Left ventricle myocardium superior (tissue), 1 donor: ENCODE measurements around the gene GPC6. TPM values are rescaled to one million over a fixed set of nuclear protein-coding genes. Genes with fewer than 3 reads are reported as not detected.
"Not testable (repeated sequence)": the region's sequence is repeated elsewhere in the genome, so short reads cannot be mapped to it uniquely, and the experiment has no call there.

Source experiments
- ATAC-seq: fragments of 200-7000 bp; cut with Tn5 transposase; one replicate; pipeline ENCODE4 v1.9.1; 2020; ENCODE audit warnings: mild to moderate bottlenecking, moderate library complexity
- DNase-seq: peaks from one replicate; pipeline ENCODE4 v3.0.0-alpha.2; 2020
- intact Hi-C: fragments of 100-400 bp; cut with micrococcal nuclease; formaldehyde crosslinking; loops from one replicate; pipeline ENCODE4 v1.11.0; 2022
- total RNA-seq: library from RNA; stranded (reverse); fragmentation: NEBNext Ultra II Directional; extraction: Animal tissue kit (Norgen Biotek cat#: 25700); gene quantifications from one replicate; pipeline ENCODE4 v1.2.1, GENCODE V29; 2021
- donor health status: DM: no; HTN: yes; CAD: no; lungs with severe emphysema.

Gene GPC6
- total RNA-seq, 1 donor from 2014 or later: 1.6 TPM

DNA sequence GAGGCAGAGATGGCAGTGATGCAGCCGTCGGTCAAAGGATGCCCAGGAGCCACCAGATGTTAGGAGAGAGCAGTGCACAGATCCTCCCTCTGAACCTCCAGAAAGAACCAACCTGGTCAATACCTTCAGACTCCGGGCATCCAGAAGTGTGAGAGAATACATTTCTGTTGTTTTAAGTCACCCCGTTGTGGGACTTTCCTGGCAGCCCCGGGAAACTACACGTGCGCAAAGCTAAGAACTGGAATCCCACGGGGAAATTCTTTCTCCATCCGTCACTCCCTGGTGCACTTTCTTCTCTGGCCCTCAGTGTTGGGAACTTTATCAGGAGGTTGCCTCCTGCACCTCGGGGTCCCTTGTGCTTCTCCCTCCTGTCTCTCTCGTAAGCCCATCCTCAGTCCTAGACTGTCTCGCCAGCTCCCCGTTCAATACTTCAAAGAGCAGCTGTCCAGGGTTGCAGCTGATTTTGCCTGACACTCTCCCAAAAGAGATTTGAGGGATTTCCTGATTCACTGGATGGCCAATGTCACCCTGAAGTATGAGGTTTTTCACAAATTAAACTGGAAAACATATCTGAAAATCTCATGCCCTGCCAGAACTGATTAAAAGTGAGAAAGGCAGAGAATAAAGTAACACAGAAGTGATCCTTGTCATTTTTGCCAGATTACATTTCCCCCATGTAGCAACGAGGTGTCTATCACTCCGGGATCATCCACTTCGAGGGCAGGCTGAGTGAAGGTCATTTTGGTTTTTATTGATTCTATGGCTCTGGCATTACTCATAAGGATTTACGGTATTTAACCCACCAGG is 1116.0 kb downstream of the GPC6 start:
- intact Hi-C loops: no loop called here
- ATAC-seq: no peak

DNA sequence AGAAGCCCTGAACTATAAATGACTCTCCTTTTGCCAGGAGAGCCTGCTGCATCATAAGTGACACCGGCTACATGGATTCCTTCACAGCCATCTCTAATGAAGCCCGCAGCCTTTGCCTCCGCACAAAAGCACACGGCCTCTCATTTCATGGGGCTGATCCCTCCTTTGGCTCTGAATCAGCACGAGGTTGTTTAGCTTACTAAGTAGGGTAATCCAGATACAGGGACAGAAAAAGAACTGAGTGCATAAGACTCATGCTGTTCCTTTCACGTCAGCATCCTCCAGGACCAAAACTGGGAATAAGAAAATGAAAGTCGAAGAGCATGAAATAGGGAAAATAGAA is 1116.6 kb downstream of the GPC6 start:
- ATAC-seq (peak; percentile 59), DNase-seq (no peak)
- intact Hi-C loops: no loop called here

More for the DNA sequence above, 1116.0 kb downstream of the GPC6 start:
- no peak for DNase-seq

DNA sequence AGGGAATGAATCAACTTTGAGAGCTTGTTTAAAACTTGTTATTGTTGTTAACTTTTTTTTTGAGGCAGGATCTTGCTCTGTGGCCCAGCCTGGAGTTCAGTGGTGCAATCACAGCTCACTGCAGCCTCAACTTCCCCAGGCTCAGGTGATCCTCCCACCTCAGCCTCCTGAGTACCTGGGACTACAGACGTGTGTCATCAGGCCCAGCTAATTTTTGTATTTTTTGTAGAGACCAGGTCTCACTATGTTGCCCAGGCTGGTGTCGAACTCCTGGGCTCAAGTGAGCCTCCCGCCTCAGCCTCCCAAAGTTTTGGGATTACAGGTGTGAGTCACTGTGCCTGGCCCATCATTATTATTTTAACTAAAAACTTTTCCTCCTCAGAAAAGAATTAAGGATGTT is 1117.1 kb downstream of the GPC6 start:
- not testable (repeated sequence) for DNase-seq

DNA sequence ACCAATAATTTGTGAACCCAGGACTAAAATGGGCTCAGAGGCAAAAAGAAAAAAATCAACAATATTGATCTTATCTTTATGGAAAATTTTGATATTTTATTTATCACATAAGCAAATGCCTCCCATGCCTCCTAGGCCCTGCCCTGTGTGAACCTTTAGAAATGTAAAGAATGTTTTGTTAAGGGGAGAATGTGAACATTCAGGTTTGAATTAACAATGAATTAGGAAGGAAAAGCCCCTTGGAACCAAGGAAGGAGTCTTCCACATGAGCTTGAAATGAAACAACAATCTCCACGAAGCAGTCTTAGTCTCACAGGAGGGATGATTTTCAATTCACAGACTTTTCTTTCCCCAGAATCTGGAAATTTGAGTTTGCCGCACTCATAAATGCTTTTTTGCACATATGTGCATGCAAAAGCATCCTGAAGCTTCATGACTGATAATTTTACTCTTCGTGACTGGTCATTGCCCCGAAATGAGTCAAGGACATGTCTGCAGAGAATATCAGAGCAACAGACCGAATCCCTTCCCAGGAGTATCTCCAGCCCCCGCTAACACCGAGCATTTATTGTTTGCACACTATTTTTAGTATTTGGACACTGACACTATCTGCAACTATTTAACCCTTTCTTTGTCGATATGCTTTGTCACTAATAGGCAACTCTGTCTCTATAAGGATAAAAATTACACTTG is 1117.7 kb downstream of the GPC6 start:
- intact Hi-C loops: no loop called here
- DNase-seq: no peak
- peak; percentile 18 for ATAC-seq

More for the DNA sequence above, 1117.1 kb downstream of the GPC6 start:
- ATAC-seq, intact Hi-C loops: not testable (repeated sequence)

DNA sequence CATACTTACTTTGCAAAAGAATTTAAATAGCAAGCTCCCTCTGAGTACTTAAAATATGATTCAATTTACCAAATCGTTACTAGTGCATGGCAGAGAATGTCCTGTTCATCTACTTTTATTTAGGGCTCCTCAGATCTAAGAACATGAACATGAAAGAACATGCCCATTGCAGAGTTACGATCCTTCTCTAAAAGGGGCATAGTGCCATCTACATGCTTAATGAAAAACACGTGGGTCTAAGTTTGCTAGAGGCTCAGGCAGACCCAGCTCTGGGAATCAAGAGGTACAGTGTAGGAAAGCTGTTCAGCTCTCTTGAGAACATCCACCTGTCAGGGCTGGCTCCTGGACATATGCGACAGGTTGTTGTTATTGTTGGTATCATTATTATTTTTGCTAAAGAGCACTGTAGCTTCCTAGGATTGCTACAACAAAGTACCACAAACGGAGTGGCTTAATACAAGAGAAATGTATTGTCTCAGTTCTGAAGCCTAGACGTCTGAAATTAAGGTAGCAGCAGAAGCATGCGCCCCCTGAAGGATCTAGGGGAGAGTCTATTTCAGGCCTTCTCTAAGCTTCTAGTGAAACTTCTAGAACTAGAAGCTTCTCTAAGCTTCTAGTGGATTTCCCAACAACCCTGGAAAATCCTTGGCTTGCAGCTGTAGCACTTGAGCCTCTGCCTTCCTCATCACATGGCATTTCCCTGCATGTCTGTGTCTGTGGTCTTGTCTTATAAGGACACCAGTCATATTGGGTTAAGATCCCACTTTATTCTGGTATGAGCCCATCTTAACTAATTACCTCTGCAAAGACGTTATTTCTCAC is 1119.0 kb downstream of the GPC6 start:
- peak; percentile 26 for ATAC-seq
- intact Hi-C loops: no loop called here

DNA sequence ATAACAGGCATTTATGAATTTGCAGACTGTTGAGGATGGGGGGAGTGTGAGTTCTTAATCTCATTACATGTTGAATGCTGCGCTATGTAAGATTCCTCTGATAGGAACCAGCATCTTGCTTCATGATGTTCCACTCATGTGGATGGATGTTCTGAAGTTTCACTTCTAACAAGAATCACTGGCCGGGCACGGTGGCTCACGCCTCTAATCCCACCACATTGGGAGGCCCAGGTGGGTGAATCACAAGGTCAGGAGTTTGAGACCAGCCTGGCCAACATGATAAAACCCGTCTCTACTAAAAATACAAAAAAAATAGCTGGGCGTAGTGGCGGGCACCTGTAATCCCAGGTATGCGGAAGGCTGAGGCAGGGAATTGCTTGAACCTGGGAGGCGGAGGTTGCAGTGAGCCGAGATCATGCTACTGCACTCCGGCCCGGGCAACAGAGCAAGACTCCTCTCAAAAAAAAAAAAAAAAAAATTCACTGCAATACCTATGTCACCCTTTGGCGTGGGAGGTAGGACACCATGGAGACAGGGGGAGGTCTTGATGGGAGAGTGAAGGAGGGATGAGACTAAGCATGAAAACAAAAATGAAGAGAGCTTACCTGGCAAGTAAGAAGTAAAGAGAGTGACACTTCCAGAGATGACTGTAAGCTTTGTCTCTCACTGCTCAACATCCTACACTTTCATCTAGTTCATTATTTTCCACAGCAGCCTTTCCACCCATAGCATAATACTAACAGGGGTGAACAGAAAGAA is 1119.8 kb downstream of the GPC6 start:
- ATAC-seq (no peak), DNase-seq (no peak)
- intact Hi-C loops: no loop called here

More for the DNA sequence above, 1119.0 kb downstream of the GPC6 start:
- DNase-seq: no peak

DNA sequence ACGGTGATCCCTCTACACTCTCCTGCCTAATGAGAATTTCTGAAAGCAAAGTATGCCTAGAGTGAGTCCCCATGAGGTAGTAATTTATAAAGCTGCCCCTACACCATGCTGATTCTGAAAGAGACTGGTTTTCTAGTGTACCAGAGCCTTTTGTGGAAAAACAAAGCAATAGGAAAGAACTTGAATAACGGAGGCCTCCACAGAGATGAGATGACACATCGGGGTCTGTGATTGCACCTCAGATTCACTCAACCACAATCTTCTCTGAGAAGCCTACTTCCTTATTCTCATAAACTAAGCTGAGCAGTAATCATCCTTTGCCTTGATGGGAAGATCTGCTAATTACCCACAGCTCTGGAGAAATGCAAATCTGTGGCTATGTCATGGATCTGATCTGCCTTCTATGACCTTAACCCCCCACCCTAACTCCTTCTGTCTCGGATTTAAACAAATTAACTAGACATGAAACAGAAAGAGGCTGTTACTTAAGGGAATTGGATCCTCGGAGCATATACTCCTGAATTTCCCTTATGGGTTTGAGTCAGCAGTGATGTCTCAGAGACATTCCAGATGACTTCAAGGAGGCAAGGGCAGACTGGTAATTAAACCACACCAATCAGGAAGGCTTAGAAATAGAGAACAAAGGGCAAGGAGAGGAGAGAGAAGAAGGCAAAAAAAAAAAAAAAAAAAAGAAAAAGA is 1124.8 kb downstream of the GPC6 start:
- DNase-seq (no peak), ATAC-seq (no peak)
- intact Hi-C loops: no loop called here

DNA sequence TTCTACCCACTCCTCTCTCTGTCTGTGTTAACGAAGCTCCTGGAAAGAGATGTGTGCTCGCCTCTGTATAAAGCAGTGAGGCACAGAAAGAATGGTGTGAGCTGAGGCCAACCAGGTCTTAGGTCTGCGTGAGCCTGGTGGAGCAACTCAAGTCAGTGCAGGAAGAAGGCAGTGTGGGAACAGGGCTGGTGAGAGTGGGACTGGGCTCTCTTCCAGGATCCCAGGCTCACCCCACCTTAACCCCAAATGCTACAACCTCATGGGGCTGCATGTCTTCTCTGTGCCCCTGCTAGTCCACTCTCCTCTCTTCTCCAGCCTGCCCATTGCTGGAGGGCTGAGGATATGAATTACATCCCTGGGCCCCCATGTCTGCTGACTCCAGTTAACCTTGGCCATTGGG is 1125.5 kb downstream of the GPC6 start:
- ATAC-seq (no peak), DNase-seq (no peak)
- intact Hi-C loops: no loop called here

DNA sequence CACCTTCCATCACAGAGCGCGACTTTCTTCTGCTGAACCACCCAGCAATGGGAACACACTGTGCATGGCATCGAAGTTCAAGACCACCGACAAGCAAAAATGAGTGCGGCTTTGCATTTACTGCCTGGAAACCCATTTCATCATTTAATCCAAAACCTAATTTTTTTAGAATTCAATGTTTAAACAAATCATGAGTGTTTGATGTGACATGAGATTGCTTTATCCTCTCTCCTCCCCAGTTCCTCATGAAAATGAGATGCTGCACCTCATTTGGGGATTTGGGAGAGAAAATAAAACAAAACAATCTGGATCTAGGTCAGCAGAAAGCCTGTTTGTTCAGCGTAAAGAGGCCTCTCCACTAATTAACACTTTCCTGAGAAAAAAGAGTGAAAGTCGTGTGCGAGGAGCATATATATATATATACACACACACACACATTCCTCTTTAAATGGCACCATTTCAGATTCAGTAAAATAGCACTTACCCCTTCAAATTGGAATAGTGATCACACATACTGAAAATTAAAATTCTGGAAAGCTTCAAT is 1126.6 kb downstream of the GPC6 start:
- intact Hi-C loops: no loop called here
- DNase-seq (no peak), ATAC-seq (no peak)

DNA sequence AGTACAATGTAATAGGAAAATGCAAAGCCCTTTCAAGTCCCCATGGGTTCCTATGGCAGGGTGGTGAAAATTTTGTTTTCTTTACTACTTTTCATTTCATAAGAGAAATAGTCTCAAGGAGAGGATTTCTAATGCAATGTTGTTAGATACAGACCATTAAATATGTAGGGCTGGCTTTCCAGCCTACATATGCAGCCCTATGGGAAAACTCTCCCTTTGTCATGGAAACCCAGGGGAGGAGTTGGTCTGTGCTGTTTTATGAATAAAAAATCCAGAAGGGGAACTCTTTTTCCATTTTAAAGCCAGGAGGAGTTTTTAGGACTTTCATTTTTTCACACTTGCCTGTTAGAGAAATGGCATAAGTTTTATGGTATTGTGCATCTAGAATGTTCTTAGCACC is 1133.3 kb downstream of the GPC6 start:
- intact Hi-C loops: no loop called here
- no peak for ATAC-seq
- DNase-seq: no peak

DNA sequence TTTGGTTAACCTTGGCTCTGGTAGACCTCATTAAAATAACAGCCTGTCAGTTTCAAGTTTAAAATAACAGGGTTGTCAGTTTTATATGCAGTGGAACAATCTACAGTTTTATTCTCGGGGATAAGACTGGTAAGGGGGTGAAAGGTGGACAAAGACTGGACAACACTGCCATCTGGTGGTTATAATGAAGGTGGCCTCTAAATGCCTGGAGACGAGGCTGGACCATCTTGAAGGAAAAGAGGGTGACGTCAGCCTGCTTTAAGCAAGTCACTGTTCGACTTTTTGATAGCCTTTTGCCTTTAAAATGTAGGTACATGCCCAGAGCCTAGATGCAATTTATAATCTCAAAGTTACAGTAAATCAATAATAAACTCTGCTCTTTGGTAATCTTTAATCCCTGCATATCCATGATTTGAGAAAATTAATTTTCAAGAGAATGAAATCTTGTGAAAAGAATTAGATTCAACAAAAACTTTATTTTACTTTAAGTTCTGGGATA is 1135.9 kb downstream of the GPC6 start:
- intact Hi-C loops: no loop called here
- DNase-seq (no peak), ATAC-seq (peak; percentile 94)

DNA sequence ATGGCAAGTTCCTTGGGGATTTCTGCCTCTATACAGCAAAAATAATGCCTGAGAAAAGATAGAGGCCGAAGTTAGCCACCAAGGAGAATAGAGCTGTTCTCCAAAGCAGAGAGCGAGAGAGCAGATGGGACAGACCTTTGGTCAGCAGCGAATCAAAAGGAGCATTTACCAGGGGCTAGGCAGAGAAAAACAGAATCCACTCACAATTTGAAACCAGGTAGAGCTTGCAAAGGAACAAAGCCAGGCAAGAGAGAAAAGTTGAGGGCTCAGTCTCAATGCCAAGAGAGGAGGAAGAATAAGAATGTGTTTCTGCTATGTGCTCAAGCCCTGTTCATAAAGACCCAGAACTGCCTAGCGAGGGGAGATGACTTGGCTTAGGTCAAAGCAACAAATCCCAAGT is 1140.1 kb downstream of the GPC6 start:
- no peak for DNase-seq
- ATAC-seq: no peak
- intact Hi-C loops: no loop called here

DNA sequence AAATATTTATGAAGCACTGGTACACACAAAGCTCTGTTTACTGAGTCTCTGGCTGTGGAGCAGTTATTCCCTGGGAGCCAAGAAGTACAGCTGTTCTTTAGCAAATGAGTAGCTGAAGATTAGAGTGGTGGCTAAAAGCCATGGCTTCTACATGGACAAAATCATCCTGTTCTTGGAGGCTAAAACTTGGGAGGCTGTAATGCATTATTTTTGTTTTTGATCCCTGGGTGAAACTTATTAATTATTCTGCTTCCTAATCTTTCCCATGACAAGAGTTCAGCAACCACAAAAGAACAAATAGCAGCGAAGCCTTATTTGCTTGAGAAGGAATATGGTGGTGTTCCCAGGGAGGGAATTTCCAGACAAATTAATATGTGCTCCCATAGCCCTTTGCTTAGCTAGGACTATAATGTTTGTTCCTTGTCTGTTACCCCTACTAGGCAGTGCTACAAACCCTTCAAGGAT is 1143.4 kb downstream of the GPC6 start:
- ATAC-seq (peak; percentile 98), DNase-seq (no peak)
- intact Hi-C loops: no loop called here

DNA sequence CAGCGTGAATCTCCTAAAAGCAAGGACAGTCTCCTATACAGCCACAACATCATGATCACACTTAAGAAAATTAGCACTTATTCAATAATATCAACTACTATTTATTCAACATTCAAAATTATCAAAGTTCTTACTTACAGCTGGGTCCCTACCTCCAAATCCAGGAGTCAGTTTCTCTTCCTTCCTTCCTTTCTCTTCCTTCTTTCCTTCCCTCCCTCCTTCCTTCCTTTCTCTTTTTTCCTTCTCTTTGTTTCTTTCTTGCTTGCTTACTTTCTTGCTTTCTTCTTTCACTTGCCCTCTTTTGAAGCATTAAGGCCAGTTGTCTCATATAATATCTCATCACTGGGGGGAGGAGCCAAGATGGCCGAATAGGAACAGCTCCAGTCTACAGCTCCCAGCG is 1145.2 kb downstream of the GPC6 start:
- intact Hi-C loops: no loop called here
- DNase-seq (no peak), ATAC-seq (no peak)

DNA sequence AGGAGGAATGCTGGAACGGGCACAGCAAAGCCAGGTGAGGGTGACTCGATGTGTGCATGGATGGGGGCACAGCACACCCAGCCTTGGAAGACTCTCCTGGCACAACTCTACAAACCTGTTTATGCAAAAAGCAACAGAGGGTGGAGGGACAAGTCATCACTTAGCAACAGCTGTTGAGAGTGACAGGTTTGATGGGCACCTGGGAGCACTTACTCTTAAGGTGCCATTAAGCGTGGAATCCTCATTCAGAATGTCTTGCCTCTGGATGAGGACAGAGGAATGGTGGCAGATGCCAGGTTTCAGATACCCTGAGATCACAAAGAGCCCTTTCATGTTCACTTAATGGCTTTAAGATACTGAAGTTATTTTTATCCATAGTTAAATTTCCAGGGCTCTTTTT is 1155.9 kb downstream of the GPC6 start:
- intact Hi-C loops: no loop called here
- no peak for ATAC-seq

DNA sequence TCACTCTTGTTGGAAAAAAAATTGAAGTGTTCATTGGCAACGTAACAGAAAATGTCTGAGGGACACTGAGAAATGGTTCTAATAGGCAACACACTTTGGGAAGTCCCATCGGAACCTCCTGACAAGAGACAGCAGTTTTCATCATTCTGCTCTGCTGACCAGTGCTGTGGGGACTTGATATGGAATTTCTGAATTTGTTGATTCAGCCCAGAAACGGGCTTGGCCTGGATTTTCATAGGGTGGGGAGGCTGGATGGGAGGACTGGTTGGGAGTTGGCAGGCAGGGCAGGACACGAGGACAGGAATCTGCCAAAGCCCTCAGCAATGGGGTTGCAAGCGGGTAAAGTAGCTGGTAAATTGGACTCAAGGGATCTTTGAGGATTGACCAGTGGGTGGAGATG is 1156.4 kb downstream of the GPC6 start:
- intact Hi-C loops: no loop called here
- peak; percentile 33 for DNase-seq
- peak; percentile 85 for ATAC-seq

More for the DNA sequence above, 1155.9 kb downstream of the GPC6 start:
- DNase-seq: no peak

DNA sequence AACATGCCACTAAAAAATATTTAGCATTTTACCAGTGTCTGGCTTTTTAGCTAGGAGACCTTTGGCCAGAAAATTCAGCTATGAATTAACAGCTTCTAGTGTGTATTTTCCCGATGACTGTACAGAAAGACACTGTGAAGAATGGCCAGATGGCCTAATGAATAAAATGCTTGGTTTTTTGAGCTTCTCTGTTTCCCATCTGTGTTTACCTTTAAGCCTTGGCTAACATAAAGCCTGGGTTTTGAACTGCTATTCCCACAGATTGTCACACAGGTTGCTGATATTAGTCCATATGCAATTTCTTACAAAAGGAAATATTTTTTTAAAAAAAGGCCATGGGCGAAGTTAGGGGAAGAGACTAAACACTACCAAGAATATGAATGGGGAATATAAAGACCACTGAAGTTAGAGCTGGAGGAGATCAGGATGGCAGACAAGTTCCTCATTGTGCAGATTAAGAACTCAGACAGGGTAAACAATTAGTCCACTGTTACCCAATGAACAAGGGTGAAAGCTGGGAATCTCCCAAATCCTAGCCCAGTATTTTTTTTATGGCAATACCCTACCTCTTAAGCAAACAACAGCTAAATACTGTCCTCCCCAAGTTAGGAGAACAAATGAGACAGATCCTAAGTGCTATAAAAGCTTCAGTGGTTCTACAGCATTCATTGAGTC is 1157.8 kb downstream of the GPC6 start:
- intact Hi-C loops: no loop called here
- no peak for DNase-seq
- no peak for ATAC-seq

DNA sequence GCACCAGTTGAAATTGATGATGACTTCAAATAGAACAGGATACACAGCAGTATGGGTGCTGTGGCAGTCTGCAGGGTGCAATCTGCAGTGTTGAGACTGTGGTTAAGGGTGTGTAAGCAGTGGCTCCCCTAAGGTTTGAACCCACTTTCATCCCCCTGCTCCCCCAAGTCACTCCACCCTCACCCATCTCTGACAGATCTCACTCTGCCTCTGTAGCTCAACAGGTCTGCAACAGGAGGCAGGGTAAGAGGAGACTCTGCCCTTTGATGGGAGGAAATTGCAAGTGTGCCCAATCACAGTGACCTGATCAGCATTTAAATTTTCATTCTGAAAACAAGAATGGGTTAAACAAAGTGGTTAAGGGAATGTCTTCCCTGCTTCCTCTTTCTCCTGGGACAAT is 1160.4 kb downstream of the GPC6 start:
- intact Hi-C loops: no loop called here
- DNase-seq: no peak
- ATAC-seq: no peak
